Calu3 (cell line): ENCODE measurements around the gene RERG. TPM values are rescaled to one million over a fixed set of nuclear protein-coding genes. Genes with fewer than 3 reads are reported as not detected.

ENCODE experiments used
- BruUV-seq: library from RNA; stranded (reverse); fragments of 400-500 nt; replicated peaks from 2 replicates; lab custom pipeline; 2021; lab: Mats Ljungman, UMichigan
- CTCF ChIA-PET: fragments of 300-600 bp; sonication (Branson Sonifier 250); formaldehyde crosslinking; loops from one replicate; lab custom pipeline; 2022; ENCODE audit warnings: antibody characterized with exemption; lab: Charles Lee
- DNase-seq: peaks from one replicate; pipeline ENCODE4 v3.0.0; 2022
- H3K27ac Mint-ChIP-seq: one replicate; pipeline ENCODE4 v1.8.0; 2022; ENCODE audit warnings: mixed read lengths; ENCODE audit not compliant: unreplicated experiment
- H3K27me3 Mint-ChIP-seq: one replicate; pipeline ENCODE4 v1.8.0; 2022; ENCODE audit warnings: mixed read lengths; ENCODE audit not compliant: unreplicated experiment
- H3K36me3 Mint-ChIP-seq: one replicate; pipeline ENCODE4 v1.8.0; 2022; ENCODE audit warnings: mild to moderate bottlenecking, moderate library complexity, mixed read lengths; ENCODE audit not compliant: insufficient read depth, unreplicated experiment
- H3K4me1 Mint-ChIP-seq: one replicate; pipeline ENCODE4 v1.8.0; 2022; ENCODE audit warnings: mild to moderate bottlenecking, low read depth, mixed read lengths; ENCODE audit not compliant: unreplicated experiment
- H3K4me3 Mint-ChIP-seq: one replicate; pipeline ENCODE4 v1.8.0; 2022; ENCODE audit warnings: mild to moderate bottlenecking, low read depth, moderate library complexity, mixed read lengths; ENCODE audit not compliant: unreplicated experiment
- H3K9me3 Mint-ChIP-seq: one replicate; pipeline ENCODE4 v1.8.0; 2022; ENCODE audit warnings: low read depth, mixed read lengths; ENCODE audit not compliant: unreplicated experiment
- intact Hi-C: fragments of 100-400 bp; cut with micrococcal nuclease; formaldehyde crosslinking; loops from one replicate; pipeline ENCODE4 v1.10.0; 2022; ENCODE audit not compliant: unreplicated experiment
- total RNA-seq: library from RNA; stranded (reverse); gene quantifications from 2 replicates; pipeline ENCODE4 v1.2.3, GENCODE V29; 2022
- TF ChIP-seq, protein P1 (sequence below): fragments of 200-600 bp; IDR thresholded peaks from one replicate; pipeline ENCODE4 v1.8.0; 2022; ENCODE audit warnings: antibody characterized with exemption; ENCODE audit not compliant: unreplicated experiment

The RERG gene
- total RNA-seq, 1 experiment from 2014 or later: 6.0 TPM

DNA sequence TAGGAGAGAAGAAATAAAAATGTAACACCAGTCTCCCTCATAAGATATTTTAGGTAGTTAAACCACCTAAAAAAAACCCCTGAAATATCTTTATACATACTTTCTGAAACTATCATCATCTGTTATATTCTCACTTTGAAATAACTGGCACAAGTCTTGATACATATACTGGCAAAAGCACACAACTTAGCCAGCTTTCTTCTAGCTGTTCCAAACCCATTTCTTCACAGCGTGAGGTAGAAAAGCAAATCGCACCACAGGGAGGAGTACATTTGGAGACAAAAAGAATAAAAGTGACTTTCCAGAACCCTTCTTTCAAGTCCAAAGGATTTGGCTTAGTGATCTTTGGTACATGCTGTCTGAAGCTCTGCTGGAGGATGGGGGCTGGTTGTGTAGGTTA lies 78.5 kb downstream of the RERG start:
- DNase-seq: no peak
- no peaks in the 10 kb centered on the region for H3K4me1 Mint-ChIP-seq
- no peaks in the 10 kb centered on the region for H3K27me3 Mint-ChIP-seq
- H3K4me3 Mint-ChIP-seq: no peak overlapping the region
- intact Hi-C loops: loop anchor here (10.0 kb wide), 1 partner anchor 328 kb away; the partner anchor contains the start of gene SMCO3
- no TSS peak for BruUV-seq
- TF ChIP-seq, protein P1, sequence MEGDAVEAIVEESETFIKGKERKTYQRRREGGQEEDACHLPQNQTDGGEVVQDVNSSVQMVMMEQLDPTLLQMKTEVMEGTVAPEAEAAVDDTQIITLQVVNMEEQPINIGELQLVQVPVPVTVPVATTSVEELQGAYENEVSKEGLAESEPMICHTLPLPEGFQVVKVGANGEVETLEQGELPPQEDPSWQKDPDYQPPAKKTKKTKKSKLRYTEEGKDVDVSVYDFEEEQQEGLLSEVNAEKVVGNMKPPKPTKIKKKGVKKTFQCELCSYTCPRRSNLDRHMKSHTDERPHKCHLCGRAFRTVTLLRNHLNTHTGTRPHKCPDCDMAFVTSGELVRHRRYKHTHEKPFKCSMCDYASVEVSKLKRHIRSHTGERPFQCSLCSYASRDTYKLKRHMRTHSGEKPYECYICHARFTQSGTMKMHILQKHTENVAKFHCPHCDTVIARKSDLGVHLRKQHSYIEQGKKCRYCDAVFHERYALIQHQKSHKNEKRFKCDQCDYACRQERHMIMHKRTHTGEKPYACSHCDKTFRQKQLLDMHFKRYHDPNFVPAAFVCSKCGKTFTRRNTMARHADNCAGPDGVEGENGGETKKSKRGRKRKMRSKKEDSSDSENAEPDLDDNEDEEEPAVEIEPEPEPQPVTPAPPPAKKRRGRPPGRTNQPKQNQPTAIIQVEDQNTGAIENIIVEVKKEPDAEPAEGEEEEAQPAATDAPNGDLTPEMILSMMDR: no peak
- H3K36me3 Mint-ChIP-seq: no peaks in the 10 kb centered on the region
- CTCF ChIA-PET: interaction anchor here (1.6 kb wide), 1 partner anchor 79 kb away, joined by 4 read pairs; the partner anchor contains the start of gene RERG
- H3K27ac Mint-ChIP-seq: no peak overlapping the region
- no peaks in the 10 kb centered on the region for H3K9me3 Mint-ChIP-seq

DNA sequence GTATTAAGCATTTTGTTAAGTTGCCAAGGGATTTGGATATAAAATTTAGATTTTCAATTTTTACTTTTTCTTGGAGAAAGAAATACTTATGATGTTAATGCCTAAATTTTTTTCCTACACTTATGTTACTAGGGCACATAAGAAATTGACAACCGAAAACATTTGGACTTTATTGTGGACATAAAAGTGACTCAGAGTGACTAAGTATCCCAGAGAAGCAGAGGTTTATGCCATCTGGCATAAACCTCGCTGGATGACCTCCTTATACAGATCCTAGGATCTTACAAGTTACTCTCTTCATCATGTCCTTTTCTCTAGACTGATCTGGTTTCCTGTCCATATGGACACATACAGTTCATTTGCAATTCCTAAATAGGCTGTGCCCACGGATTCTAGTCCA lies 89.8 kb downstream of the RERG start:
- Mint-ChIP-seq H3K9me3 (no peaks in the 10 kb centered on the region), H3K36me3 (no peaks in the 10 kb centered on the region), H3K4me1 (no peaks in the 10 kb centered on the region), H3K27me3 (no peaks in the 10 kb centered on the region), H3K27ac (no peak overlapping the region), H3K4me3 (no peak overlapping the region)
- no peak for DNase-seq
- intact Hi-C loops: no loop called here
- CTCF ChIA-PET: no interaction called here
- BruUV-seq: no TSS peak
- TF ChIP-seq, protein P1: no peak

DNA sequence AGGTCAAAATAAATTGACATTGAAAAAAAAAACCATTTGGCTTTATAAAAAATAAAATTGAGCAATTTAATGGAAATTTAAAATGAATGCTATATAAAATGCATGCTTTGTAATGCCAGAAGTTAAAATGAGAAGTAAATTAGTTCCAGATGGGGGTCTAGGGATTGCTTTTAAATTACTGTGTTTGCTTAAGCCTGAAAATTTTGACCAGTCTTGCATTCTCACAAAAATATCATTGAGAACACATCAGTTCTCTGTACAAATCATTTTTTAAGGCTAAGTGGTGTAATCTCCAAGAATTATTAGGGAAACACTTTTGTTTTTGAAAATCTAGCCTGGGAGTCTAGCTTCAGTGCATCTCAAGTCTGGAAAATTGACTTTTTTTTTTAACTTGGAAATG lies 90.7 kb downstream of the RERG start:
- Mint-ChIP-seq H3K27me3 (no peaks in the 10 kb centered on the region), H3K4me1 (no peaks in the 10 kb centered on the region), H3K4me3 (no peak overlapping the region), H3K36me3 (no peaks in the 10 kb centered on the region), H3K9me3 (no peaks in the 10 kb centered on the region), H3K27ac (no peak overlapping the region)
- DNase-seq: no peak
- intact Hi-C loops: no loop called here
- TF ChIP-seq, protein P1: no peak
- BruUV-seq: no TSS peak
- CTCF ChIA-PET: interaction anchor here (0.7 kb wide), 1 partner anchor 396 kb away, joined by 3 read pairs; no protein-coding TSS in a partner anchor

DNA sequence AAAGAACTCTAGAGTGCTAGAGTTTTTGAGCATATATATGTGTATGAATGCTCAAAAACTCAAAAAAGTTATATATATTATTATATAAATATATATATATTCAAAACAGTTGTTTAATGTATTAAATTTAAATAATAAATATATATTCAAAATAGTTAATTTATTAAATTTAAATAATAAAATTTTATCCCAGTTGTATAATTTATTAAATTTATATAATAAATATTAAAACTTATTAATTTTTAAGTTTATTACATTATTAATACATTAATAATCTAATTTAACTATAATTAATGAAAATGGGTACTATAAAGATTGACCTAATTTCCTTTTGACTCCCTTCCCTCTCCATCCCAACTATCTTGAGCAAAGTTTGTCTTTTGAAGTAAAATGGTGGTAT lies 97.8 kb downstream of the RERG start:
- CTCF ChIA-PET: interaction anchor here (0.7 kb wide), 1 partner anchor 9 kb away, joined by 3 read pairs; no protein-coding TSS in a partner anchor
- H3K4me1 Mint-ChIP-seq: no peaks in the 10 kb centered on the region
- no peaks in the 10 kb centered on the region for H3K9me3 Mint-ChIP-seq
- no TSS peak for BruUV-seq
- DNase-seq: no peak
- H3K4me3 Mint-ChIP-seq: no peak overlapping the region
- intact Hi-C loops: no loop called here
- TF ChIP-seq, protein P1: no peak
- H3K27me3 Mint-ChIP-seq: no peaks in the 10 kb centered on the region
- H3K27ac Mint-ChIP-seq: no peak overlapping the region
- no peaks in the 10 kb centered on the region for H3K36me3 Mint-ChIP-seq
